SK-N-SH treated with all-trans-retinoic acid at 6 μM for 48 hours (cell line): ENCODE data around the gene AVEN.

Experiments
- ATAC-seq: fragments of 200-7000 bp; cut with Tn5 transposase; 3 replicates; pipeline ENCODE4 v1.9.1; 2020; ENCODE audit warnings: mild to moderate bottlenecking, moderate library complexity
- ARNTL ChIP-seq: fragments of 450-650 bp; formaldehyde crosslinking; IDR thresholded peaks from 2 replicates; pipeline ENCODE4 v1.5.0; 2020; ENCODE audit warnings: low read depth, mild to moderate bottlenecking, moderate library complexity, borderline replicate concordance
- BACH2 ChIP-seq: fragments of 250-450 bp; sonication (Bioruptor Pico); IDR thresholded peaks from 2 replicates; pipeline ENCODE4 v1.9.0; 2021; ENCODE audit warnings: mild to moderate bottlenecking, borderline replicate concordance
- CSDC2 ChIP-seq: fragments of 250-450 bp; sonication (Bioruptor Pico); IDR thresholded peaks from 2 replicates; pipeline ENCODE4 v1.5.0; 2020; ENCODE audit warnings: mild to moderate bottlenecking, moderate library complexity
- ESRRG ChIP-seq: fragments of 250-450 bp; sonication (Bioruptor Pico); IDR thresholded peaks from 2 replicates; pipeline ENCODE4 v1.6.1; 2021; ENCODE audit warnings: mild to moderate bottlenecking
- GLIS3 ChIP-seq: fragments of 250-450 bp; sonication (Bioruptor Pico); IDR thresholded peaks from 2 replicates; pipeline ENCODE4 v1.5.0; 2020; ENCODE audit warnings: mild to moderate bottlenecking, moderate library complexity
- ISL1 ChIP-seq: fragments of 250-450 bp; sonication (Bioruptor Pico); IDR thresholded peaks from 2 replicates; pipeline ENCODE4 v2.1.2; 2022; ENCODE audit warnings: mild to moderate bottlenecking, moderate library complexity
- OSR1 ChIP-seq: fragments of 250-450 bp; sonication (Bioruptor Pico); IDR thresholded peaks from 2 replicates; pipeline ENCODE4 v1.8.0; 2022; ENCODE audit warnings: moderate library complexity, mild to moderate bottlenecking, inconsistent platforms
- POU6F1 ChIP-seq: fragments of 250-450 bp; sonication (Bioruptor Pico); IDR thresholded peaks from 2 replicates; pipeline ENCODE4 v1.8.0; 2021; ENCODE audit warnings: low read depth, mild to moderate bottlenecking, moderate library complexity, borderline replicate concordance
- PPARA ChIP-seq: fragments of 250-450 bp; sonication (Bioruptor Pico); IDR thresholded peaks from 2 replicates; pipeline ENCODE4 v1.5.0; 2020; ENCODE audit warnings: mild to moderate bottlenecking, borderline replicate concordance
- RARB ChIP-seq: fragments of 250-450 bp; sonication (Bioruptor Pico); IDR thresholded peaks from 2 replicates; pipeline ENCODE4 v1.8.0; 2021; ENCODE audit warnings: mild to moderate bottlenecking, moderate library complexity
- SNAI2 ChIP-seq: fragments of 250-450 bp; sonication (Bioruptor Pico); IDR thresholded peaks from 2 replicates; pipeline ENCODE4 v1.5.0; 2020; ENCODE audit warnings: mild to moderate bottlenecking, moderate library complexity
- TCF4 ChIP-seq: fragments of 250-450 bp; sonication (Bioruptor Pico); IDR thresholded peaks from 2 replicates; pipeline ENCODE4 v1.8.0; 2021; ENCODE audit warnings: mild to moderate bottlenecking, moderate library complexity, borderline replicate concordance
- TOX ChIP-seq: fragments of 250-450 bp; sonication (Bioruptor Pico); IDR thresholded peaks from 2 replicates; pipeline ENCODE4 v1.8.0; 2021; ENCODE audit warnings: mild to moderate bottlenecking, moderate library complexity, borderline replicate concordance
- TSHZ2 ChIP-seq: fragments of 250-450 bp; sonication (Bioruptor Pico); IDR thresholded peaks from 2 replicates; pipeline ENCODE4 v1.5.0; 2020; ENCODE audit warnings: mild to moderate bottlenecking, moderate library complexity
- ZC3H10 ChIP-seq: fragments of 250-450 bp; sonication (Bioruptor Pico); IDR thresholded peaks from 2 replicates; pipeline ENCODE4 v1.5.1; 2021; ENCODE audit warnings: mild to moderate bottlenecking, moderate library complexity
- ZFP3 ChIP-seq: fragments of 250-450 bp; sonication (Bioruptor Pico); IDR thresholded peaks from 2 replicates; pipeline ENCODE4 v1.5.0; 2020; ENCODE audit warnings: mild to moderate bottlenecking, moderate library complexity
- ZFP30 ChIP-seq: fragments of 450-650 bp; formaldehyde crosslinking; IDR thresholded peaks from 2 replicates; pipeline ENCODE4 v1.5.0; 2022; ENCODE audit warnings: mild to moderate bottlenecking, moderate library complexity
- ZNF565 ChIP-seq: fragments of 450-650 bp; formaldehyde crosslinking; conservative IDR thresholded peaks from 2 replicates; pipeline ENCODE4 v1.5.0; 2020; ENCODE audit warnings: low read depth, mild to moderate bottlenecking, moderate library complexity
- ZNF70 ChIP-seq: fragments of 450-650 bp; formaldehyde crosslinking; IDR thresholded peaks from 2 replicates; pipeline ENCODE4 v1.5.0; 2020; ENCODE audit warnings: mild to moderate bottlenecking, moderate library complexity
- ZNF8 ChIP-seq: fragments of 450-650 bp; formaldehyde crosslinking; IDR thresholded peaks from 2 replicates; pipeline ENCODE4 v1.5.0; 2020; ENCODE audit warnings: mild to moderate bottlenecking, moderate library complexity
- TF ChIP-seq, protein P1 (sequence below): fragments of 250-450 bp; sonication (Bioruptor Pico); IDR thresholded peaks from 2 replicates; pipeline ENCODE4 v1.8.0; 2020; ENCODE audit warnings: mild to moderate bottlenecking, moderate library complexity, borderline replicate concordance
- TF ChIP-seq, protein P2 (sequence below): fragments of 250-450 bp; sonication (Bioruptor Pico); IDR thresholded peaks from 2 replicates; pipeline ENCODE4 v1.5.1; 2020; ENCODE audit warnings: low read depth, mild to moderate bottlenecking, moderate library complexity

The AVEN gene

GRCh38 chr15:34031987-34032760 lies 6.8 kb downstream of the AVEN start:
- TF ChIP-seq GLIS3 = no peak
- no peak for TF ChIP-seq ISL1 (CRISPR knock-in tag)
- TF ChIP-seq, protein P1, sequence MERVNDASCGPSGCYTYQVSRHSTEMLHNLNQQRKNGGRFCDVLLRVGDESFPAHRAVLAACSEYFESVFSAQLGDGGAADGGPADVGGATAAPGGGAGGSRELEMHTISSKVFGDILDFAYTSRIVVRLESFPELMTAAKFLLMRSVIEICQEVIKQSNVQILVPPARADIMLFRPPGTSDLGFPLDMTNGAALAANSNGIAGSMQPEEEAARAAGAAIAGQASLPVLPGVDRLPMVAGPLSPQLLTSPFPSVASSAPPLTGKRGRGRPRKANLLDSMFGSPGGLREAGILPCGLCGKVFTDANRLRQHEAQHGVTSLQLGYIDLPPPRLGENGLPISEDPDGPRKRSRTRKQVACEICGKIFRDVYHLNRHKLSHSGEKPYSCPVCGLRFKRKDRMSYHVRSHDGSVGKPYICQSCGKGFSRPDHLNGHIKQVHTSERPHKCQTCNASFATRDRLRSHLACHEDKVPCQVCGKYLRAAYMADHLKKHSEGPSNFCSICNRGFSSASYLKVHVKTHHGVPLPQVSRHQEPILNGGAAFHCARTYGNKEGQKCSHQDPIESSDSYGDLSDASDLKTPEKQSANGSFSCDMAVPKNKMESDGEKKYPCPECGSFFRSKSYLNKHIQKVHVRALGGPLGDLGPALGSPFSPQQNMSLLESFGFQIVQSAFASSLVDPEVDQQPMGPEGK (CRISPR knock-in tag) = no peak
- TF ChIP-seq RARB (CRISPR knock-in tag) = no peak
- TF ChIP-seq ZNF70 (CRISPR knock-in tag) = no peak
- TF ChIP-seq ESRRG (CRISPR knock-in tag) = no peak
- no peak for TF ChIP-seq BACH2
- no peak for TF ChIP-seq ZNF8 (CRISPR knock-in tag)
- no peak for TF ChIP-seq SNAI2 (CRISPR knock-in tag)
- TF ChIP-seq TOX = no peak
- TF ChIP-seq ZFP30 (CRISPR knock-in tag) = no peak
- TF ChIP-seq TSHZ2 (CRISPR knock-in tag) = no peak
- TF ChIP-seq TCF4 (CRISPR knock-in tag) = no peak
- TF ChIP-seq ZNF565 (CRISPR knock-in tag) = no peak
- TF ChIP-seq OSR1 (CRISPR knock-in tag) = no peak
- TF ChIP-seq PPARA (CRISPR knock-in tag) = no peak
- TF ChIP-seq ZFP3 = no peak
- TF ChIP-seq POU6F1 (CRISPR knock-in tag) = no peak
- TF ChIP-seq CSDC2 (CRISPR knock-in tag) = no peak
- TF ChIP-seq, protein P2, sequence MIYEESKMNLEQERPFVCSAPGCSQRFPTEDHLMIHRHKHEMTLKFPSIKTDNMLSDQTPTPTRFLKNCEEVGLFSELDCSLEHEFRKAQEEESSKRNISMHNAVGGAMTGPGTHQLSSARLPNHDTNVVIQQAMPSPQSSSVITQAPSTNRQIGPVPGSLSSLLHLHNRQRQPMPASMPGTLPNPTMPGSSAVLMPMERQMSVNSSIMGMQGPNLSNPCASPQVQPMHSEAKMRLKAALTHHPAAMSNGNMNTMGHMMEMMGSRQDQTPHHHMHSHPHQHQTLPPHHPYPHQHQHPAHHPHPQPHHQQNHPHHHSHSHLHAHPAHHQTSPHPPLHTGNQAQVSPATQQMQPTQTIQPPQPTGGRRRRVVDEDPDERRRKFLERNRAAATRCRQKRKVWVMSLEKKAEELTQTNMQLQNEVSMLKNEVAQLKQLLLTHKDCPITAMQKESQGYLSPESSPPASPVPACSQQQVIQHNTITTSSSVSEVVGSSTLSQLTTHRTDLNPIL (CRISPR knock-in tag) = no peak
- no peak for ATAC-seq

GRCh38 chr15:34027606-34028005 lies 11.4 kb downstream of the AVEN start:
- no peak for ATAC-seq
- TF ChIP-seq ARNTL (CRISPR knock-in tag) (no peak), PPARA (CRISPR knock-in tag) (no peak), BACH2 (no peak), GLIS3 (no peak), ZNF70 (CRISPR knock-in tag) (no peak), CSDC2 (CRISPR knock-in tag) (no peak), ESRRG (CRISPR knock-in tag) (no peak), POU6F1 (CRISPR knock-in tag) (no peak), ISL1 (CRISPR knock-in tag) (no peak), ZC3H10 (CRISPR knock-in tag) (no peak), ZFP30 (CRISPR knock-in tag) (no peak), ZNF565 (CRISPR knock-in tag) (no peak)
- TF ChIP-seq, protein P1 (CRISPR knock-in tag) = no peak
